Hypothalamus (tissue), 51 donors: Measurements from ENCODE around the gene MYMX.
"Not testable (repeated sequence)": the region's sequence is repeated elsewhere in the genome, so short reads cannot be mapped to it uniquely, and the experiment has no call there.

ENCODE experiments used
- DNase-seq, 51 donors: peaks; one replicate each; lab custom pipeline; 2025; lab: John Stamatoyannopoulos, UW

The MYMX gene

GRCh38 chr6:44216677-44217331, at the start of gene MYMX:
MYMX (plus strand) TSS chr6:44216926; CDS start chr6:44217472, 546 bp downstream.
- no peak for DNase-seq

- no peak for DNase-seq
Measured at GRCh38 chr6:44167567-44167966, 49.2 kb upstream of the MYMX start.

GRCh38 chr6:44169154-44169553, 47.6 kb upstream of the MYMX start:
- no peak for DNase-seq

GRCh38 chr6:44169886-44170570, 46.7 kb upstream of the MYMX start:
- no peak for DNase-seq

GRCh38 chr6:44171899-44172546, 44.7 kb upstream of the MYMX start:
- no peak for DNase-seq

- peak in 49 of 51 donors; percentile 11 to 81 (median 51) for DNase-seq
Measured at GRCh38 chr6:44172731-44173500, 43.8 kb upstream of the MYMX start.

GRCh38 chr6:44176130-44176761, 40.5 kb upstream of the MYMX start:
- no peak for DNase-seq

- no peak for DNase-seq
Measured at GRCh38 chr6:44176762-44177509, 39.8 kb upstream of the MYMX start.

- no peak for DNase-seq
Measured at GRCh38 chr6:44177691-44178423, 38.9 kb upstream of the MYMX start.

GRCh38 chr6:44178424-44179071, 38.2 kb upstream of the MYMX start:
- no peak for DNase-seq

- no peak for DNase-seq
Measured at GRCh38 chr6:44179072-44179536, 37.6 kb upstream of the MYMX start.

- no peak for DNase-seq
Measured at GRCh38 chr6:44179648-44180047, 37.1 kb upstream of the MYMX start.

GRCh38 chr6:44180406-44180805, 36.3 kb upstream of the MYMX start:
- DNase-seq = no peak

- no peak for DNase-seq
Measured at GRCh38 chr6:44180886-44181285, 35.8 kb upstream of the MYMX start.

GRCh38 chr6:44181784-44182183, 34.9 kb upstream of the MYMX start:
- not testable (repeated sequence) for DNase-seq

- DNase-seq = no peak
Measured at GRCh38 chr6:44182911-44183390, 33.8 kb upstream of the MYMX start.

- DNase-seq = no peak
Measured at GRCh38 chr6:44183783-44184182, 32.9 kb upstream of the MYMX start.

- DNase-seq = not testable (repeated sequence)
Measured at GRCh38 chr6:44185356-44185755, 31.4 kb upstream of the MYMX start.
